CD4-positive, alpha-beta T cell treated with Interleukin-2 at 100 ng/mL for 4 hours (primary cell): Measurements from ENCODE around the gene ZSCAN5C.
"Not testable (repeated sequence)": the region's sequence is repeated elsewhere in the genome, so short reads cannot be mapped to it uniquely, and the experiment has no call there.

Experiments
- DNase-seq: peaks from one replicate; pipeline ENCODE4 v3.0.0-alpha.2; 2020; ENCODE audit warnings: low spot score

The ZSCAN5C gene

GRCh38 chr19:56191711-56192110 is 10.4 kb upstream of the ZSCAN5C start:
- no peak for DNase-seq

- DNase-seq: no peak
These were observed 8.0 kb upstream of the ZSCAN5C start for GRCh38 chr19:56193981-56194640.

GRCh38 chr19:56197646-56198045 is 4.4 kb upstream of the ZSCAN5C start, which contains the start of gene ZSCAN5B:
Gene ZSCAN5B (minus strand): TSS chr19:56197783. CDS start chr19:56193052, 4,731 bp downstream.
- DNase-seq: not testable (repeated sequence)

GRCh38 chr19:56199687-56200086 is 2.4 kb upstream of the ZSCAN5C start:
- no peak for DNase-seq

- not testable (repeated sequence) for DNase-seq
These were observed 5.5 kb downstream of the ZSCAN5C start for GRCh38 chr19:56207581-56207980.

GRCh38 chr19:56209091-56209490 is 7.0 kb downstream of the ZSCAN5C start:
- no peak for DNase-seq

- DNase-seq: not testable (repeated sequence)
These were observed 8.0 kb downstream of the ZSCAN5C start for GRCh38 chr19:56210036-56210435.

- DNase-seq: no peak
These were observed 9.6 kb downstream of the ZSCAN5C start for GRCh38 chr19:56211718-56212117.

- no peak for DNase-seq
These were observed 15.2 kb downstream of the ZSCAN5C start for GRCh38 chr19:56217039-56217949.

GRCh38 chr19:56218961-56219360 is 16.9 kb downstream of the ZSCAN5C start:
- DNase-seq: no peak

GRCh38 chr19:56221442-56221841 is 19.4 kb downstream of the ZSCAN5C start:
- not testable (repeated sequence) for DNase-seq

- no peak for DNase-seq
These were observed 19.8 kb downstream of the ZSCAN5C start for GRCh38 chr19:56221851-56222250.

- DNase-seq: no peak
These were observed 20.8 kb downstream of the ZSCAN5C start for GRCh38 chr19:56222901-56223300.

GRCh38 chr19:56223481-56223880 is 21.4 kb downstream of the ZSCAN5C start:
- DNase-seq: no peak

- no peak for DNase-seq
These were observed 43.2 kb downstream of the ZSCAN5C start for GRCh38 chr19:56245121-56245740.

- not testable (repeated sequence) for DNase-seq
These were observed 43.7 kb downstream of the ZSCAN5C start for GRCh38 chr19:56245764-56246163.

GRCh38 chr19:56248736-56249338 is 46.8 kb downstream of the ZSCAN5C start:
- not testable (repeated sequence) for DNase-seq

- DNase-seq: peak; percentile 61
These were observed 50.8 kb downstream of the ZSCAN5C start for GRCh38 chr19:56252699-56253422.

GRCh38 chr19:56253737-56254136 is 51.7 kb downstream of the ZSCAN5C start:
- peak; percentile 45 for DNase-seq

GRCh38 chr19:56258272-56258671 is 56.2 kb downstream of the ZSCAN5C start:
- no peak for DNase-seq
